ENCODE measurements around the gene COQ4. TPM values are rescaled to one million over a fixed set of nuclear protein-coding genes. Genes with fewer than 3 reads are reported as not detected.

Gene COQ4
- total and polyA plus RNA-seq, 2 of the 8 experiments (the other 6 are each of a cell fraction or from before 2014, with no cell fraction given): 32.3 to 58.8 TPM

DNA sequence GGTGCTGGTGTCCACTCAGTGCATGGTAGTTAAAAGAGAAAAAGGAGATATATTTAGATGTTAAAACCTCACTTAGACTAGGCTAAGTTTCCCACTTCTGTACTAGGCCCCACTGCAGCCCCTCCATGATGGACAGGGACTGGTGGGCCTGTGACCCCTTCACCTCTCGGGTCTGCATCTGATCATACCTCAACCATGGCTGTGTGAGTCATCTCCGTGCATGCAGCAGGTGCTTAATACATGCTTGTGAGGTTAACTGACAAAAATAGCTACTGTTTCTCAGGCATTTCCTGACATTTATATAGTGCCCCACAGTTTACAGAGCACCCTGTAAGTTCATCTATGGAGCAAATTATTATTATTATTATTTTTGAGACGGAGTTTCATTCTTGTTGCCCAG, 40.1 kb downstream of the COQ4 start:
- Histone ChIP-seq H3K4me2 (ENCODE audit: insufficient read depth in 1 of 2, low read depth in 2 of 2, low read length in 2 of 2) (no peak overlapping the region), H3K79me1 (ENCODE audit: low read depth, low read length) (no peaks in the 10 kb centered on the region), H4K91ac (replicated peaks; ENCODE audit: insufficient read length, low read length) (no peak overlapping the region), H3K4me1 (replicated peaks in 1 of 4; ENCODE audit: control insufficient read depth in 3 of 4, insufficient read depth in 4 of 4, low read length in 3 of 4) (peaks cover 5 to 20% (median 10%) of the 10 kb centered on the region in 4 experiments), H4K5ac (ENCODE audit: insufficient read length, low read depth, low read length) (no peak overlapping the region), H2AK5ac (ENCODE audit: low read depth, low read length) (no peak overlapping the region), H3K56ac (replicated peaks; ENCODE audit: insufficient read length, low read depth, low read length) (no peak overlapping the region), H2AFZ (ENCODE audit: low read length) (no peak overlapping the region), H4K20me1 (replicated peaks in 1 of 2; ENCODE audit: control insufficient read depth in 1 of 2, insufficient read depth in 2 of 2, low read length in 2 of 2) (peaks cover 4 to 10% of the 10 kb centered on the region in 2 experiments), H3K79me2 (ENCODE audit: control insufficient read depth in 1 of 2, insufficient read depth in 2 of 2, low read length in 2 of 2) (no peaks in the 10 kb centered on the region), H3K9me3 (ENCODE audit: insufficient read depth in 2 of 2, low read depth in 1 of 2, low read length in 1 of 2) (no peaks in the 10 kb centered on the region), H3K14ac (ENCODE audit: insufficient read length) (no peak overlapping the region), H3K18ac (ENCODE audit: extremely low read depth, low read length) (no peak overlapping the region), H2BK15ac (ENCODE audit: low read length) (no peak overlapping the region), H3K4me3 (ENCODE audit: extremely low read depth in 1 of 4, insufficient read depth in 2 of 4, low read depth in 3 of 4, low read length in 4 of 4) (no peak overlapping the region), H3K36me3 (ENCODE audit: control insufficient read depth in 2 of 4, insufficient read depth in 4 of 4, low read length in 3 of 4) (no peaks in the 10 kb centered on the region; a peak in 1 of 8 replicates), H3K27ac (ENCODE audit: low read depth, low read length) (no peak overlapping the region), H2BK120ac (replicated peaks; ENCODE audit: low read depth, low read length) (no peak overlapping the region), H2BK5ac (ENCODE audit: low read depth, low read length) (no peak overlapping the region), H3K27me3 (replicated peaks in 1 of 4; ENCODE audit: control insufficient read depth in 3 of 4, extremely low read depth in 1 of 4, insufficient read depth in 3 of 4, low read length in 3 of 4) (peaks cover 24 to 61% (median 47%) of the 10 kb centered on the region in 4 experiments), H3K4ac (replicated peaks; ENCODE audit: insufficient read length, low read depth, low read length) (no peak overlapping the region), H4K8ac (ENCODE audit: extremely low read depth, insufficient read depth, low read length) (no peak overlapping the region), H3K23ac (ENCODE audit: insufficient read length) (no peak overlapping the region), H3K9ac (replicated peaks in 1 of 4; ENCODE audit: extremely low read depth in 1 of 4, low read depth in 3 of 4, low read length in 3 of 4) (no peak overlapping the region), H3K23me2 (ENCODE audit: low read depth, low read length) (peaks cover 3% of the 10 kb centered on the region; the same call in 1 of the 2 replicates), H2BK20ac (ENCODE audit: low read length) (no peak overlapping the region), H2BK12ac (ENCODE audit: low read depth, low read length) (no peak overlapping the region)
- DNase-seq (ENCODE audit: low read depth in 1 of 2, low spot score in 2 of 2) (no peak), FAIRE-seq (no peak)
- ChIA-PET CTCF (ENCODE audit: partially characterized antibody) (interaction anchor here (0.6 to 25.1 kb wide), 38 partner anchors 8 to 574 kb away, joined by 3 to 544 read pairs (median 4); partner anchors contain the start of genes CERCAM, TRUB2 and URM1), POLR2A (ENCODE audit: partially characterized antibody) (interaction anchor here (0.6 to 6.3 kb wide), 8 partner anchors 8 to 71 kb away, joined by 3 to 92 read pairs (median 4); no protein-coding TSS in a partner anchor)
- WGBS, 2 experiments (ENCODE audit: extremely low coverage in 1 of 2, insufficient coverage in 1 of 2, insufficient read length in 1 of 2, insufficient replicate concordance in 2 of 2, low coverage in 1 of 2, low lambda C conversion rate in 2 of 2, missing lambda C conversion rate in 1 of 2): 92% methylated on average over 3 of the region's 3 CpGs; no CpG with 5 or more reads in 1 of the 2 experiments
- no peak for TF ChIP-seq POU5F1 (IDR thresholded peaks at IDR 0.05; ENCODE audit: low read depth, low read length)
- no peak for TF ChIP-seq SRF (IDR thresholded peaks at IDR 0.05; ENCODE audit: low read depth, low read length)
- no peak for TF ChIP-seq GTF2F1 (IDR thresholded peaks at IDR 0.05; ENCODE audit: borderline replicate concordance, low read depth, low read length)
- TF ChIP-seq, protein P1, sequence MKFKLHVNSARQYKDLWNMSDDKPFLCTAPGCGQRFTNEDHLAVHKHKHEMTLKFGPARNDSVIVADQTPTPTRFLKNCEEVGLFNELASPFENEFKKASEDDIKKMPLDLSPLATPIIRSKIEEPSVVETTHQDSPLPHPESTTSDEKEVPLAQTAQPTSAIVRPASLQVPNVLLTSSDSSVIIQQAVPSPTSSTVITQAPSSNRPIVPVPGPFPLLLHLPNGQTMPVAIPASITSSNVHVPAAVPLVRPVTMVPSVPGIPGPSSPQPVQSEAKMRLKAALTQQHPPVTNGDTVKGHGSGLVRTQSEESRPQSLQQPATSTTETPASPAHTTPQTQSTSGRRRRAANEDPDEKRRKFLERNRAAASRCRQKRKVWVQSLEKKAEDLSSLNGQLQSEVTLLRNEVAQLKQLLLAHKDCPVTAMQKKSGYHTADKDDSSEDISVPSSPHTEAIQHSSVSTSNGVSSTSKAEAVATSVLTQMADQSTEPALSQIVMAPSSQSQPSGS (IDR thresholded peaks at IDR 0.05; ENCODE audit: low read length): no peak
- no peak for TF ChIP-seq SUZ12 (IDR thresholded peaks at IDR 0.05; ENCODE audit: low read length)
- TF ChIP-seq POLR2AphosphoS5 (IDR thresholded peaks at IDR 0.05; ENCODE audit: low read depth, low read length): no peak
- TF ChIP-seq TCF12 (IDR thresholded peaks at IDR 0.05; ENCODE audit: low read depth, low read length): no peak
- TF ChIP-seq RFX5 (IDR thresholded peaks at IDR 0.05; ENCODE audit: borderline replicate concordance, low read depth, low read length): no peak
- TF ChIP-seq BRCA1 (IDR thresholded peaks at IDR 0.05; ENCODE audit: low read depth, low read length): no peak
- TF ChIP-seq RNF2 (IDR thresholded peaks at IDR 0.05; ENCODE audit: borderline replicate concordance, low read depth, low read length, missing control alignments, poor library complexity, severe bottlenecking): no peak
- no peak for TF ChIP-seq BCL11A (IDR thresholded peaks at IDR 0.05; ENCODE audit: low read depth in 2 of 2, low read length in 2 of 2)
- TF ChIP-seq TAF1 (IDR thresholded peaks at IDR 0.05; ENCODE audit: low read depth, low read length): no peak
- TF ChIP-seq NRF1 (IDR thresholded peaks at IDR 0.05; ENCODE audit: low read depth, low read length): no peak
